ENCODE data around the gene MISP.

- no peak for TF ChIP-seq CTCF (IDR thresholded peaks at IDR 0.05)
- TF ChIP-seq POLR2AphosphoS5 (IDR thresholded peaks at IDR 0.05; ENCODE audit: low read depth, low read length), result no peak
Measured at GRCh38 chr19:787536-787935, 36.6 kb downstream of the MISP start.

Data from Panc1 (cell line).